Measurements from ENCODE around the gene UACA.

- TF ChIP-seq EZH2phosphoT487 (IDR thresholded peaks at IDR 0.05; ENCODE audit: borderline replicate concordance) = no peak
- TF ChIP-seq CTCF (conservative IDR thresholded peaks at IDR 0.05; ENCODE audit: low read length) = no peak
Observed at GRCh38 chr15:70699890-70700289, 63.5 kb downstream of the UACA start.
